OCI-LY7 (cell line): Measurements from ENCODE around the gene ZC3H4. TPM values are rescaled to one million over a fixed set of nuclear protein-coding genes. Genes with fewer than 3 reads are reported as not detected.

Experiments
- BruUV-seq: library from RNA; stranded (reverse); fragments of 400-500 nt; replicated peaks from 2 replicates; lab custom pipeline; 2021; lab: Mats Ljungman, UMichigan
- CTCF ChIA-PET: fragments of 300-600 bp; sonication (Branson Sonifier 250); formaldehyde crosslinking; loops from one replicate; lab custom pipeline; 2022; ENCODE audit warnings: antibody characterized with exemption; ENCODE audit not compliant: unreplicated experiment; lab: Charles Lee
- POLR2A ChIA-PET: fragments of 300-600 bp; sonication (Branson Sonifier 250); formaldehyde crosslinking; loops from one replicate; lab custom pipeline; 2022; ENCODE audit warnings: antibody characterized with exemption; lab: Charles Lee
- DNase-seq: peaks from one replicate; pipeline ENCODE4 v3.0.0-alpha.2; 2015; ENCODE audit warnings: low spot score
- H2AFZ ChIP-seq: fragments of 200-600 bp; sonication (generic), shearing (Covaris generic); 2 replicates; pipeline ENCODE4 v1.6.1; 2014; ENCODE audit warnings: mild to moderate bottlenecking, antibody characterized with exemption, low read length, moderate library complexity
- H3K27ac ChIP-seq: fragments of 200-600 bp; sonication (generic); 2 replicates; pipeline ENCODE4 v1.5.1; 2014; ENCODE audit warnings: mixed run types, low read depth, mild to moderate bottlenecking, moderate library complexity, low read length, inconsistent platforms; ENCODE audit not compliant: poor library complexity, severe bottlenecking
- H3K36me3 ChIP-seq: fragments of 200-600 bp; sonication (generic); 2 replicates; pipeline ENCODE4 v1.6.1; 2014; ENCODE audit warnings: mild to moderate bottlenecking, antibody characterized with exemption, low read length, moderate library complexity, mixed read lengths; ENCODE audit not compliant: insufficient read depth
- H3K4me1 ChIP-seq: fragments of 200-600 bp; sonication (generic); 2 replicates; pipeline ENCODE4 v1.5.1; 2014; ENCODE audit warnings: mild to moderate bottlenecking, low read length; ENCODE audit not compliant: insufficient read depth, poor library complexity, severe bottlenecking
- H3K4me2 ChIP-seq: fragments of 200-600 bp; sonication (generic); 2 replicates; pipeline ENCODE4 v1.6.1; 2014; ENCODE audit warnings: mild to moderate bottlenecking, low read length
- H3K4me3 ChIP-seq: fragments of 200-600 bp; sonication (generic); 2 replicates; pipeline ENCODE4 v1.5.1; 2014; ENCODE audit warnings: mild to moderate bottlenecking, low read depth, low read length; ENCODE audit not compliant: poor library complexity, severe bottlenecking
- H3K79me2 ChIP-seq: fragments of 200-600 bp; sonication (generic); 2 replicates; pipeline ENCODE4 v1.6.1; 2016; ENCODE audit warnings: low read depth, mild to moderate bottlenecking, low read length, moderate library complexity, mixed read lengths; ENCODE audit not compliant: insufficient read depth
- H3K9me2 ChIP-seq: fragments of 200-600 bp; sonication (generic); 2 replicates; pipeline ENCODE4 v1.6.1; 2016; ENCODE audit warnings: mild to moderate bottlenecking, low read length, mixed read lengths; ENCODE audit not compliant: insufficient read depth
- H3K9me3 ChIP-seq: fragments of 200-600 bp; sonication (generic); 2 replicates; pipeline ENCODE4 v1.6.1; 2014; ENCODE audit warnings: mild to moderate bottlenecking, mixed run types, low read length, mixed read lengths
- H4K20me1 ChIP-seq: fragments of 200-600 bp; sonication (generic); 2 replicates; pipeline ENCODE4 v1.6.1; 2014; ENCODE audit warnings: mild to moderate bottlenecking, antibody characterized with exemption, low read length, moderate library complexity, mixed read lengths; ENCODE audit not compliant: insufficient read depth
- EZH2phosphoT487 ChIP-seq: fragments of 200-600 bp; sonication (generic); IDR thresholded peaks from 2 replicates; pipeline ENCODE4 v1.6.1; 2018; ENCODE audit warnings: low read depth, borderline replicate concordance, mild to moderate bottlenecking, mixed run types, antibody characterized with exemption, low read length, moderate library complexity, mixed read lengths
- intact Hi-C: fragments of 100-400 bp; cut with micrococcal nuclease; formaldehyde crosslinking; loops from one replicate; pipeline ENCODE4 v1.10.0; 2022; ENCODE audit not compliant: unreplicated experiment
- total RNA-seq, 2 experiments: library from RNA; depleted of rRNA in 1 of 2; stranded (reverse); fragments of >200 nt in 1 of 2; shearing (Covaris generic) in 1 of 2; gene quantifications; 2 replicates each; pipeline ENCODE4 v1.2.3, GENCODE V29; 2014 to 2022
- TF ChIP-seq, protein P1 (sequence below): fragments of 200-600 bp; sonication (generic); conservative IDR thresholded peaks from 2 replicates; pipeline ENCODE4 v1.5.1; 2014; ENCODE audit warnings: mild to moderate bottlenecking, antibody characterized with exemption, low read length, moderate library complexity, mixed read lengths

Gene ZC3H4
- total RNA-seq, 2 experiments from 2014 or later: 23.0 to 76.8 TPM

DNA sequence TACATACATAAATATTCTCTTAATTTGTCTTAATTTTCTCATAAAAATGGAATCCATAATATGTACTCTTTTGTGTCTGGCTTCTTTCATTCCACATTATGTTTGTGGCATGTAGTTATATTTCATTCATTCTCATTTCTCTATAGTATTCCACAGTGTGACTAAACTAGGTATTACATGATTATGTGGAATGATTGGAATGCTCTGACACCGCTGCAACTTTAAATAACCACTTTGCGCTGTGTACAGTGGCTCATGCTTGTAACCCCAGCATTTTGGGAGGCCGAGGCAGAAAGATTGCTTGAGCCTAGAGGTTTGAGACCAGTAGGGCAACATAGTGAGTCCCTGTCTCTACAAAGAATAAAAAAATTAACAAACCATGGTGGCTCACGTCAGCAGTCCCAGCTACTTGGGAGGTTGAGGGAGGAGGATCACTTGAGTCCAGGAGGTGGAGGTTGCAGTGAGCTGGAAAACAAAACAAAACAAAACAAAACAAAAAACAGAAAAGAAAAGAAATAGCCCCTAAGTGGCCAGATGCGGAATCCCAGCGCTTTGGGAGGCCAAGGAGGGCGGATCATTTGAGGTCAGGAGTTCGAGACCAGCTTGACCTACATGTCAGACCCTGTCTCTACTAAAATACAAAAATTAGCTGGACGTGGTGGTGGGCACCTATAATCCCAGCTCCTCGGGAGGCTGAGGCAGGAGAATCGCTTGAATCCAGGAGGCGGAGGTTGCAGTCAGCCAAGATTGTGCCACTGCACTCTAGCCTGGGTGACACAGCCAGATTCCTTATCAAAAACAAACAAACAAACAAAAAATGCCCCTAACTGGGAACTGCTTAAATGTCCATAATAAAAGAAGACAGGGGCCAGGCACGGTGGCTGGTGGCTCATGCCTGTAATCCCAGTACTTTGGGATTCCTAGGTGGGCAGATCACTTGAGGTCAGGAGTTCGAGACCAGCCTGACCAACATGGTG is 9.1 kb upstream of the ZC3H4 start:
- Histone ChIP-seq H3K4me3 (no peak overlapping the region), H3K27ac (no peak overlapping the region), H3K79me2 (no peaks in the 10 kb centered on the region), H3K9me3 (no peaks in the 10 kb centered on the region), H3K9me2 (no peaks in the 10 kb centered on the region), H4K20me1 (no peaks in the 10 kb centered on the region), H3K36me3 (no peaks in the 10 kb centered on the region), H3K4me2 (no peak overlapping the region), H3K4me1 (no peaks in the 10 kb centered on the region), H2AFZ (no peak overlapping the region)
- POLR2A ChIA-PET: interaction anchor here (1.8 kb wide), 1 partner anchor 9 kb away, joined by 4 read pairs; the partner anchor contains the start of gene ZC3H4
- CTCF ChIA-PET: no interaction called here
- no peak for DNase-seq
- intact Hi-C loops: no loop called here
- no TSS peak for BruUV-seq
- no peak for TF ChIP-seq EZH2phosphoT487
- TF ChIP-seq, protein P1, sequence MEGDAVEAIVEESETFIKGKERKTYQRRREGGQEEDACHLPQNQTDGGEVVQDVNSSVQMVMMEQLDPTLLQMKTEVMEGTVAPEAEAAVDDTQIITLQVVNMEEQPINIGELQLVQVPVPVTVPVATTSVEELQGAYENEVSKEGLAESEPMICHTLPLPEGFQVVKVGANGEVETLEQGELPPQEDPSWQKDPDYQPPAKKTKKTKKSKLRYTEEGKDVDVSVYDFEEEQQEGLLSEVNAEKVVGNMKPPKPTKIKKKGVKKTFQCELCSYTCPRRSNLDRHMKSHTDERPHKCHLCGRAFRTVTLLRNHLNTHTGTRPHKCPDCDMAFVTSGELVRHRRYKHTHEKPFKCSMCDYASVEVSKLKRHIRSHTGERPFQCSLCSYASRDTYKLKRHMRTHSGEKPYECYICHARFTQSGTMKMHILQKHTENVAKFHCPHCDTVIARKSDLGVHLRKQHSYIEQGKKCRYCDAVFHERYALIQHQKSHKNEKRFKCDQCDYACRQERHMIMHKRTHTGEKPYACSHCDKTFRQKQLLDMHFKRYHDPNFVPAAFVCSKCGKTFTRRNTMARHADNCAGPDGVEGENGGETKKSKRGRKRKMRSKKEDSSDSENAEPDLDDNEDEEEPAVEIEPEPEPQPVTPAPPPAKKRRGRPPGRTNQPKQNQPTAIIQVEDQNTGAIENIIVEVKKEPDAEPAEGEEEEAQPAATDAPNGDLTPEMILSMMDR: no peak

DNA sequence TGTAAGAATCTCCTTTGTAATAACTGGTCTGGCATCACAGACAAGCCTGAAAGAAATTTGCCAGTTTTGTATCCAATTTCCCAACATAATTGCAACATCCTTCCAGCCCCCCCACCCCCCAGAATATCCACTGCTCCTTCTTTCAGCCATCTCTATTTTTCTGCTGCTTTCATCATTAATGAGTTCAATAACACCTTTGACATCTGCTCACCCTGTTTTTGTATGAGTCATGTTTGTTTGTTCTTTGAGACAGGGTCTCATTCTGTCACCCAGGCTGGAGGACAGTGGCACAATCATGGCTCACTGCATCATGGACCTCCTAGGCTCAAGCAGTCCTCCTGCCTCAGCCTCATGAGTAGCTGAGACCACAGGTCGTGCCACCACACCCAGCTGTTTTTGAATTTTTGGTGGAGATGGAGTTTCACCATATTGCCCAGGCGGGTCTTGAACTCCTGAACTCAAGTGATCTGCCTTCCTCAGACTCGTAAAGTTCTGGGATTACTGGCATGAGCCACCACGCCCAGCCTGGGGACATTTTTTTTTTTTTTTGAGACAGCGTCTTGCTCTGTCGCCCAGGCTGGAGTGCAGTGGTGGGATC is 7.0 kb upstream of the ZC3H4 start:
- no peak overlapping the region for H3K4me2 ChIP-seq
- H3K9me3 ChIP-seq: no peaks in the 10 kb centered on the region
- BruUV-seq: no TSS peak
- no peak overlapping the region for H3K4me3 ChIP-seq
- POLR2A ChIA-PET: no interaction called here
- H4K20me1 ChIP-seq: no peaks in the 10 kb centered on the region
- H3K36me3 ChIP-seq: no peaks in the 10 kb centered on the region
- H3K79me2 ChIP-seq: no peaks in the 10 kb centered on the region
- TF ChIP-seq, protein P1: no peak
- TF ChIP-seq EZH2phosphoT487: no peak
- no peak overlapping the region for H3K27ac ChIP-seq
- H3K9me2 ChIP-seq: no peaks in the 10 kb centered on the region
- CTCF ChIA-PET: no interaction called here
- DNase-seq: no peak
- H2AFZ ChIP-seq: no peak overlapping the region
- no peaks in the 10 kb centered on the region for H3K4me1 ChIP-seq
- intact Hi-C loops: no loop called here
